ENCODE results near the gene HAAO. TPM values are rescaled to one million over a fixed set of nuclear protein-coding genes. Genes with fewer than 3 reads are reported as not detected.

Gene HAAO
- total RNA-seq, 1 donor from 2014 or later = 6.4 TPM

GRCh38 chr2:42810971-42811811, 18.8 kb upstream of the HAAO start:
- H3K27me3 ChIP-seq = no peaks in the 10 kb centered on the region

DNA sequence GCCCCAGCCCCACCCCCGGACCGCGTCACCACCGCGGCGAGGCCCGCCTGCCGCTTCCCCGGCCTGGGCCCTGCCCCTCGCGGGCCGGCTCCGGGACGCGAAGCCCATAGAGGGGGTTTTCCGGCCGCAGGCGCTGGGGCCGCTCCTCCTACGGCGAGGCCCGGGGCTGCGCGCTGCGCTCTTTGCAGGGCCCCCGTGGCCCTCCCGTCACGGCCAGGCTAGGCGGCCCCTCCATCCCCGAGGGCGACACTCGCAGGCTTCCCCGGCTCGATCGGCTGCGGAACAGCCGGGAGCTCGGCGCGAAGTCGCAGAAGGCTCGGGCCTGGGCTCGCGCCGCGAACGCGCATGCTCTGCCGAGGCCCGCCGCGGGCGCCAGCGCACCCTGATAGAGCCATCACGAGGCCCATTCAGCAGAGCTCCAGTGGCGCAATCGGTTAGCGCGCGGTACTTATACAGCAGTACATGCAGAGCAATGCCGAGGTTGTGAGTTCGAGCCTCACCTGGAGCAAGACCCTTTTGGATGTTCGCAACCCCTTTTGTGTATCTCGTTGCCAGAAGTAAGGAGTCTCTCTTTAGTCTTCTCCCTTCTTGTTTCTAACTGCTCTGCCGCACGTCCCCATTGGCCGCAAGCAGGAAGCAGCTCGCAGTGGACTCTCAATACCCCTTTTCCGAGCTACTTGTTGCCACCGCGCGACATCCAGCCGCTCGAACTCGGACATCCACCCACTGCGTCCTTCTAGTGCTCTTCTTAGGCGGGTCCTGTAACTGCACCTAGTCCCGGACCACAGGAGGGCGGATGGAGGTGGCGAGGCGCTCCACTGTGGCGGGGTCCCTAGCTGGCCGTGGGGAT, 18.0 kb upstream of the HAAO start:
- Histone ChIP-seq H3K36me3 (no peaks in the 10 kb centered on the region), H3K4me1 (peaks cover 20% of the 10 kb centered on the region), H3K9me3 (no peaks in the 10 kb centered on the region), H3K27ac (peak overlapping the region; percentile 100), H3K4me3 (peak overlapping the region; percentile 73), H3K27me3 (no peaks in the 10 kb centered on the region)
- intact Hi-C loops (cut with DNase I) = no loop called here
- ATAC-seq (peak; percentile 93), DNase-seq (peak; percentile 97)
- TF ChIP-seq CTCF (IDR thresholded peaks at IDR 0.05) = peak; percentile 13

More at GRCh38 chr2:42810971-42811811, 18.8 kb upstream of the HAAO start:
- Histone ChIP-seq H3K36me3 (no peaks in the 10 kb centered on the region), H3K27ac (peak overlapping the region; percentile 100), H3K4me3 (peak overlapping the region; percentile 73), H3K9me3 (no peaks in the 10 kb centered on the region), H3K4me1 (peaks cover 20% of the 10 kb centered on the region)
- peak; percentile 3 for TF ChIP-seq CTCF (IDR thresholded peaks at IDR 0.05)
- peak; percentile 7 for ATAC-seq
- intact Hi-C loops (cut with DNase I) = no loop called here
- DNase-seq = peak; percentile 75

GRCh38 chr2:42809819-42810120, 17.4 kb upstream of the HAAO start:
- ATAC-seq (peak; percentile 79), DNase-seq (peak; percentile 95)
- peak overlapping the region; percentile 100 for H3K27ac ChIP-seq
- H3K4me3 ChIP-seq = peak overlapping the region; percentile 73
- H3K9me3 ChIP-seq = no peaks in the 10 kb centered on the region
- H3K36me3 ChIP-seq = no peaks in the 10 kb centered on the region
- intact Hi-C loops (cut with DNase I) = no loop called here
- peaks cover 20% of the 10 kb centered on the region for H3K4me1 ChIP-seq
- H3K27me3 ChIP-seq = no peaks in the 10 kb centered on the region
- peak; percentile 34 for TF ChIP-seq CTCF (IDR thresholded peaks at IDR 0.05)

DNA sequence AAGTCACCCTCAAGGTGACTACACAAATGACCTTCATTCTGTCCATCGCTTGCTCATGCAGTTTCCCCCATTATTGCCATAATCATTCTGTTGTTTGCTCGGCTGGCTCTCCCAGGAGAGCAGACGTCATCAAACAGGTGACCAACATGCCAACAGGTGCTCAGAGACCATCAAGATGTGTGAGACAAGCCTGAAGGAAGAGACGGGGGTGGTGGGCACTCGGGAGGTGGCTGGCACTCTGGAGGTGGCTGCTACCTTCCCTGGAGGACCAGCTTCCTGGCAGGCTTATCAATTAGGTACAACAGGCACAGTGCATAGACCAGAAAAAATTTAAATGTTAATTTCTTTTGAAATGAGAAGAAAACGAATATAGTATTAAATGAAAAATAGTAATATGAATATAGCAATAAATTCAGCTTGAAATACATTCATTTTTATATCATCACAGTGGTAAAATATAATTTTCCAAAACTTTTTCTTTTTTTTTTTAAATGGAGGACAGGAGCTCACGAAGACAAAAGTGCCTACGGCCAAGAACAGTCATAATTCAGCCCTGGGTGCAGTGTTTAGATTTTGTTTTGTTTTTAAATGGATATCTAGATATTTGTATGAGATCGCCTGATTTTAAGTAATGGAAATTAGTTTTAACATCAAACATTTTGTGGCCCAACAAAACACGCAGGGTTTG, 16.9 kb upstream of the HAAO start:
- H3K9me3 ChIP-seq = no peaks in the 10 kb centered on the region
- H3K36me3 ChIP-seq = no peaks in the 10 kb centered on the region
- H3K4me1 ChIP-seq = peaks cover 20% of the 10 kb centered on the region
- peak overlapping the region; percentile 100 for H3K27ac ChIP-seq
- ATAC-seq (peak; percentile 1), DNase-seq (no peak)
- peak overlapping the region; percentile 73 for H3K4me3 ChIP-seq
- intact Hi-C loops (cut with DNase I) = no loop called here
- TF ChIP-seq CTCF (IDR thresholded peaks at IDR 0.05) = no peak
- H3K27me3 ChIP-seq = no peaks in the 10 kb centered on the region

DNA sequence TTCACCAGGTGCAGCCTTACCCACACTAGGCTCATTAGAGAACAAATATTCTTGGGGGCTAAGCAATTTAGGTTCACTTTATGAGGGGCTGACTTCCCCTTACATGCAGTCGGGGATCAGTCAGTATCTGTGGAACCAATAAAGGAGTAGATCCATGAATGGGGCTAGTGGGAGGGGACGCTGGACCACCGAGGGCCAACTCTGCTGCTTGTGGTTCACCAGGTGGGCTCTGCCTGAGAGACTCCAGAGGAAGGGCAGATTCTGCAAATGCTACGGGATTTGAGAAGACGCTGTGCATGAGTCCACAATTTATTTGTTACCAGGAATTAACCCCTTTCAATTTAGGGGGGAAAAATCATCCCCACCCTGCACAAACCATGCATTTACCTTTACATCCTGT, 15.9 kb upstream of the HAAO start:
- ATAC-seq = no peak
- Histone ChIP-seq H3K36me3 (no peaks in the 10 kb centered on the region), H3K27me3 (no peaks in the 10 kb centered on the region), H3K9me3 (no peaks in the 10 kb centered on the region), H3K27ac (no peak overlapping the region), H3K4me1 (peaks cover 20% of the 10 kb centered on the region), H3K4me3 (no peak overlapping the region)
- TF ChIP-seq CTCF (IDR thresholded peaks at IDR 0.05) = no peak
- intact Hi-C loops (cut with DNase I) = no loop called here
- DNase-seq = no peak

Measured in upper lobe of right lung (tissue), 1 donor.